ENCODE results near the gene TAF5L.
"Not testable (repeated sequence)": the region's sequence is repeated elsewhere in the genome, so short reads cannot be mapped to it uniquely, and the experiment has no call there.

The TAF5L gene

DNA sequence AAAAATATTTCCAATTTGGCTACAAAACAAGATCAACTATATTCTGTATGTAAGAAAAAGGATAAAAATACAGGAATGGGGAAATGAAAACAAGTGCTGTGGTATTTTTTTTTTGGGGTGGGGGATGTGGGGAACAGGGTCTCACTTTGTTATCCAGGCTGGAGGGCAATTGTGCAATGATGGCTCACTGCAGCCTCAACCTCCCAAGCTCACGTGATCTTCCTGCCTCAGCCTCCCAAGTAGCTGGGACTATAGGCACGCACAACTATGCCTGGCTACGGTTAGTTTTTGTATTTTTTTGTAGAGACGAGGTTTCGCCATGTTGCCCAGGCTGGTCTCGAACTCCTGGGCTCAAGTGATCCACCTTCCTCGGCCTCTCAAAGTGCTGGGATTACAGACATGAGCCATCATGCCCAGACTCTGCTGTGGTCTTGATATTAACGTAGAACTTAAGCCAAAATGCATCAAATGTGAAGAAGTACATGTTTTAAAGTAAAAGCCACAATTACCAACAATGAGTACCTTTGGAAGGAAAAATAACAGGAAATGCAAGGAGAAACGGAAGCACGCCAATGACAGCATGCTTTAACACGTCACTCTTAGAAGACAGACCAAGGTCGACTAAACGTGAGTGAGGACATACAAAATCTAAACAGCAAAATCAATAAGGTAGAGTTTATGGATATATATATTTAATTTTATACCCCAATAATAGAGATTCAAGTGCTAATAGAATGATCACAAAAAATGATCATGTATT, 58.6 kb downstream of the TAF5L start:
- no peak for DNase-seq (ENCODE audit: low spot score)

GRCh38 chr1:229563701-229564100, 62.2 kb downstream of the TAF5L start:
- no peak for DNase-seq (ENCODE audit: low spot score)

DNA sequence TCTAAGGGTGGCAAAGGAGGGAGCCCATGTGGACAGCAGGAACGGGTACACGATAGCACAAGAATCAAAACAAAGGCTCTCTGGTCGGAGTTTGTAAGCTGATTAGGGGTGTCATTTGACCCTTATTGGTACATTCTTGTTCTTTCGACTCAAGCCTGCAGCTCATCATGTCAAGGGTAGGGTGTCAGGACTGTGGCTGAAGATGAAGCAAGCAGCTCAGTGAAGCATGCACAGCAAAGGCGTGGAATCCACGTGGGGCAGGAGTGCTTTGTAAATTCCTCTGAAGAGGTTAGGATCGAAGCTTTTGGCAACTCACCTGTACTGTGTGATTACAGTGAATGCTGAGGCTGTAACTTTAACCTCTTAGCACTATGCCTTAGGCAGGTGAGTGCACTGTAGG, 62.7 kb downstream of the TAF5L start:
- DNase-seq (ENCODE audit: low spot score): no peak

- no peak for DNase-seq (ENCODE audit: low spot score)
Measured at GRCh38 chr1:229562686-229563085, 63.2 kb downstream of the TAF5L start.

DNA sequence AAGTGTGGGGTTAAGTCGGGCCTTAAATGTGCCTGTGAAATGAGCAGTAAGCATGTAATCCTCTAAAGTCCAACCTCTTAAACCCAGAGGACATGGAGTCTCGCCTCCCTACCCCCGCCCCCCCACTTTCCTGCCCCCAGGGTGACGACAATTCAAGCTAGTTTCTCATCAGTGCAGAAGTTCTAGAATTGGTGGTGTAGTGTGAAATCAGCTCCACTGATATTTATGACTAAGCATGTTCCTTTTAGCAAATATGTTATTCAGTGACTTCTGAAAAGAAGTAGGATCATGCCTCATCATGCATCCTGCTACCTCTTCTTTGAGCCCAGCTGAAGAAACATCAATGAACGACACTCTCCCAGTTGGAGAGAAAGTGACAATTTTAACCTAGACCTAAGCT, 64.8 kb downstream of the TAF5L start:
- no peak for DNase-seq (ENCODE audit: low spot score)

DNA sequence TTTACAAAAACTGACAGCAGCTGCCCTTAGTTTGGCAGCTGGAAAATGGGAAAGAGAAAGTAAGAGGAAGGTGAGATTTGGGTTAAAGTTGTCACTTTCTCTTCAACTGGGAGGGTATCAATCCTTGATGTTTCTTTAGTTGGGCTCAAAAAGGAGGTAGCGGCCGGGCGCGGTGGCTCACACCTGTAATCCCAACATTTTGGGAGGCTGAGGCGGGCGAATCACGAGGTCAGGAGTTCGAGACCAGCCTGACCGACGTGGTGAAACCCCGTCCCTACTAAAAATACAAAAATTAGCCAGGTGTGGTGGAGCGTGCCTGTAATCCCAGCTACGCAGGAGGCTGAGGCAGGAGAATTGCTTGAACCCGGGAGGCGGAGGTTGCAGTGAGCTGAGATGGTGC, 65.8 kb downstream of the TAF5L start:
- DNase-seq (ENCODE audit: low spot score): not testable (repeated sequence)

GRCh38 chr1:229559336-229559801, 66.6 kb downstream of the TAF5L start:
- not testable (repeated sequence) for DNase-seq (ENCODE audit: low spot score)

DNA sequence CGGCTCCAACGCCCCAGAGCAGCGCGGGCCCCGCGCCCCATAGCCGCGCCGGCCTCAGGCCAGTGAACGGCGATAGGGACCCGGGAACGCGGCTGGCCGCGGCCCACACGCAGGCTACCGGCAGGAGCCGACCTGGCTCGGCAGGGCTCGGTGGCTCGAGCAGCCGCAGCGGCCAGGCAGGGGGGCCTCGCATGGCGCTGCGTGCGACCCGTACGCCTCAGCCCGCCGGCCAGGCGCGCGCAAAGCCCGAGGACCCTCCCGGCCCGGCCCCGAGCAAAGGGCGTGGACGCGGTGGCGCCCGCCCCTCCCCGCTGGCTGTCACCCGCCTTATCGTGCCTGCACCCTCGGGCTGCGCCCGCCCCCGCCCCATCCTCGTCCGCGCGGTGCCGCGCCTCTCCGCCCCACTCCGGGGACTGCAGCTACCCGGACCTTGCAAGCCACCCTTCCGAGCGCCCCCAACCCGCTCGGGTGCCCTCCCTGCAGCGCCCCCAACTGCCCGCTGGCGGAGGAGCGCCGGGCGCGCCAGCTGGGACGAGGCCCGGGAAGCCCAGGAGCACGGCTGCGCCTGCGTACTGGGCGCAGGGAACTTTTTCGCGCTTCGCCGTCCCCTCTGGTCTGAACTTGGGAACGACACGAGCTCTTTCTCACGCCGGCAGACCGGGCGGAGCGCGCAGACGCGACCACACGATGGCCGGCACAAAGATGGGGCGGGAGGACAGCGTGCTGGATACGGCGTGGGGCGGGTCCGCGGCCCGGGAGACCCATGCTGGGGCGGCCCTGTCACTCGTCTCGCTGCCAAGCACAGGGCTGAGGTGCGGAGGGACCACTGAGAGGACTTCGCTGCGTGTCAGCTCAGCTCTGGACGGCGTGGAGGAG, 67.2 kb downstream of the TAF5L start, which contains the start of gene ABCB10:
Gene ABCB10 (minus strand): TSS at position 248 of the 876 bp plus-strand sequence. CDS start 55 bp downstream, at position 193.
- DNase-seq (ENCODE audit: low spot score): peak; percentile 98

DNA sequence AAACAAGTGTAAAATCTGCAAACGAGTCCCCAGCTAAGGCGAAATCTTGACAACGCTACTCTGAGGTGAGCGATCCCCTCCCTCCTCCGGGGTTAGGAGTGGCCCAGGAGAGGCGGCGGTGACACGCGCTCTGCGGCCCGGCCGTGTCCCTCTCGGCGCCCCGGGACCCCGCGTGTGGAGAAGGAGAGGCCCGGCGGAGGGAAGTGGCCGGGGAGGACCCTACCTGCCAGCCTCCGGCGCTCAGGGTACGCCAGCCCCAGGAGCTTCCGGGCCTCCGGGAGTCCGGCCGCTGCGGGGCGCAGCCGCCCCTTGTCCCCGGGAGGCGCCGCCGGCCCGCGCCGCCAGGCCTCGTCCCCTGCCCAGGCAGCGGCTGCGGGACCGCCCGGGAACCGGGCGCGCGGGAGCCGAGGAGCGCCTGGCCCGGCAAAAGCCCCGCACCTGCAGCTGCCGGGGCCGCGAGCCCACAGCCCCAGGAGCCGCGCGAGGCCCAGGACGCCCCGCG, 68.0 kb downstream of the TAF5L start:
- DNase-seq (ENCODE audit: low spot score): peak; percentile 67

DNA sequence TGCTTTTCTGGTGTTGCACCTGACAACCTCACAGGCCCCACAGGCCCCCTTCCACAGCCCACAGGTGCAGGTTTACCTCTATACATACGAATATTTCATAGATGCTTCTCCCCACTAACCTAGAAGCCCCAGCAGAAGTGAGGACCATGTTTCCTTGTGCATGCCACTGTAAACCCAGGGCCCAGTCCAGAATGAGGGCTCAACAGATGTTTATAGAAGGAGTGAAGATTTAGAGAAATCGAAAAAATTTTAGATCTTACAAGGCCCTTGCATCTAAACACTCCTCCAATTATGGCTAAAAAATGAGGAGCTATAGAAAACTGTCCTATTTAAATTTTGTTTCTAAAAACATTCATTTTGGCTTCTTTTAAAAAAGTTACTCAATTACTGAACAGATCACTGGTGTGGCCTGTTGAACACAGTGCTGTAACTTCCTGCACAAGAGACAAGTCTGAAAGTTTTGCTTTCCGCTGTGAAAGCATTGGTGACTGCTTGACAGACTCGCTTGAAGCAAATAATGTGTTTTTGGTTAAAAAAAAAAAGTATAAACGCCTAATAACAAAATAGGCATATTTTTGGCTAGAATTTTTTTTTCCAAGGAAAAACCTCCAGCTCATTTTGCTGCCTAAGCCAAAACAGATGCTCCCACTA, 68.6 kb downstream of the TAF5L start:
- no peak for DNase-seq (ENCODE audit: low spot score)

- DNase-seq (ENCODE audit: low spot score): no peak
Measured at GRCh38 chr1:229554886-229555621, 70.9 kb downstream of the TAF5L start.

DNA sequence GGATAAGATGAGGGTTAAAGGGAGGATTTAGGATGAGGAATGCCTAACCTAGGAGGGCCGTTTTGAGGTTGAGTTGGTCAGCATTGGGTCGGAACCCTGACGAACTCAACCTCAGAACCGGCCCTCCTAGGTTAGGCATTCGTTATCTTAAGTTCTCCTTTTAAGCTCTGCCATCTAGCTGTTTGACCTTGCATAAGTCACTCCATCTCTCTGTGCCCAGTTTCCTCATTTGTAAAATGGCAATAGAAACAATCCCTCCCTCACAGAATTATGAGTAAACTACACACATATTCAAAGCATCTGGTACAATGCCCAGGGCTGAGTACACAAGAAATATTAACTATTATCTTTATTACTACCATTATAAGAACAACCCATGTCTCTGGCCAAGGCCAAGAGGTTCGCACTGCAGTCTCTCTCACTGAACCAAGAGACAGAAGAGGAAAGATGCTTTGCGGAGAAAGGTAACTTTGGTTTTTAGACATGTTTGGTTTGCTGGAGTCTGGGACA, 72.2 kb downstream of the TAF5L start:
- no peak for DNase-seq (ENCODE audit: low spot score)

- no peak for DNase-seq (ENCODE audit: low spot score)
Measured at GRCh38 chr1:229552732-229553131, 73.2 kb downstream of the TAF5L start.

DNA sequence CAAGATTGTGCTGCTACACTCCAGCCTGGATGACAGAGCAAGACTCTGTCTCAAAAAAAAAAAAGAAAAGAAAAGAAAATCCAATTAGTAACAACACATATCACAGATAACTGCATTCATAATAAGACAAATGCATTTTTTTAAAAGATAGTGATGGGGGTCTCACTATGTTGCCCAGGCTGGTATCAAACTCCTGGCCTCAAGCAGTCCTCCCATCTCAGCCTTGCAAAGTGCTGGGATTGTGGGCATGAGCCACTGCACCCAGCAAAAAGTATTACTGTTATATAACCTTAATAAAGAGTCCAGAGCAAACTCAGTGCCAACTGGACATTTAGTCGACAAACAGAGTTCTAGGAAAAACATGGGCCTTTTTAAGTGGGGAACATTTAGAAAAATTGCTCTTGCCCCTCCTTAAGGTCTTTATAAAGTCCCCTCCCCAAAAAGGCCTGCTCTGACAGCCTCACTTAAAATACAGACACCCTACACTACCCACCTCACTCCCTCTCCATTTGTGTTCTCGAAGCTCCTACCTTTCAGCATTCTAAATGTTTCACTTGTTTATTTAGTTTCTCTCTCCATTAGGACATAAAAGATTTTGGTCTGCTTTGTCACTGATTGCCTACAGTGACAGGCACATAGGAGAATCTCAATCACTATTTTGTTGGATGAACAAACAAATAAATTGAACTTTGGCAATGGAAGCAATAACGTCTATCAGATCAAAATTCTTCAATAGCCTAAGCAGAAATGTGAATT, 74.9 kb downstream of the TAF5L start:
- no peak for DNase-seq (ENCODE audit: low spot score)

- DNase-seq (ENCODE audit: low spot score): no peak
Measured at GRCh38 chr1:229547542-229547941, 78.4 kb downstream of the TAF5L start.

- DNase-seq (ENCODE audit: low spot score): no peak
Measured at GRCh38 chr1:229544587-229544986, 81.3 kb downstream of the TAF5L start.

Measured in HuH-7 (cell line).